Ovary (tissue), 9 donors: ENCODE measurements around the gene CNGA3. TPM values are rescaled to one million over a fixed set of nuclear protein-coding genes. Genes with fewer than 3 reads are reported as not detected.

Source experiments
- DNase-seq, 5 donors: peaks; one replicate each; pipeline ENCODE4 v3.0.0-alpha.2; 2019 to 2020
- H3K27ac ChIP-seq, 2 donors: fragments of 200-600 bp; one replicate each; pipeline versions ENCODE4 v1.5.1 to v1.8.0; 2019 to 2022
- H3K27me3 ChIP-seq: fragments of 200-600 bp; one replicate; pipeline ENCODE4 v1.8.0; 2022
- H3K36me3 ChIP-seq: fragments of 200-600 bp; sonication (generic); one replicate; pipeline ENCODE4 v1.5.1; 2019
- H3K4me1 ChIP-seq: one replicate; pipeline ENCODE4 v1.8.1; 2013; ENCODE audit warnings: mild to moderate bottlenecking, moderate library complexity; ENCODE audit not compliant: insufficient read depth
- H3K4me3 ChIP-seq: fragments of 200-600 bp; sonication (generic); one replicate; pipeline ENCODE4 v1.5.1; 2017
- H3K9me3 ChIP-seq, 2 donors: fragments of 200-600 bp in 1 of 2; sonication (generic) in 1 of 2; one replicate each; pipeline versions ENCODE4 v1.5.1 to v1.8.1; 2013 to 2019; ENCODE audit warnings: mild to moderate bottlenecking in 1 of 2, moderate library complexity in 1 of 2
- CTCF ChIP-seq, 3 donors: fragments of 450-650 bp in 2 of 3; fragments of 200-600 bp in 1 of 3; IDR thresholded peaks; one replicate each; pipeline versions ENCODE4 v1.5.1 to v1.8.0; 2016 to 2022; ENCODE audit warnings: antibody characterized with exemption in 3 of 3, mild to moderate bottlenecking in 1 of 3
- EP300 ChIP-seq: sonication (generic); formaldehyde crosslinking; IDR thresholded peaks from one replicate; pipeline ENCODE4 v1.6.1; 2017; ENCODE audit warnings: antibody characterized with exemption
- POLR2A ChIP-seq: fragments of 450-650 bp; IDR thresholded peaks from one replicate; pipeline ENCODE4 v1.6.1; 2017; ENCODE audit warnings: antibody characterized with exemption, mild to moderate bottlenecking, moderate library complexity
- WGBS, 3 donors: extraction: QIAGEN DNeasy Blood & Tissue Kit in 1 of 3; methylation state at CpG; one replicate each; pipeline versions ENCODE4 v1.1.5 to v1.1.7; 2013 to 2017; 5-methylcytosine and 5-hydroxymethylcytosine counted together
- intact Hi-C, 4 donors: fragments of 100-400 bp; cut with DNase I; formaldehyde crosslinking; loops; one replicate each; pipeline versions ENCODE4 v1.11.0 to v1.15.1; 2022 to 2023
- polyA plus RNA-seq, 2 donors: library from polyadenylated mRNA; stranded (reverse); fragments of 200-250 nt in 1 of 2; fragments of 350-450 nt in 1 of 2; fragmentation: Illumina TruSeq in 1 of 2; extraction: RNeasy Lipid Tissue Mini Kit (QIAGEN cat#74804) in 1 of 2; gene quantifications; one replicate each; pipeline ENCODE4 v1.2.3, GENCODE V29; 2013 to 2014
- total RNA-seq, 7 donors: library from RNA; depleted of rRNA in 2 of 7; stranded (reverse); fragments of >200 nt in 2 of 7; fragmentation: NEBNext Ultra II Directional in 3 of 7; extraction: Animal tissue kit (Norgen Biotek cat#: 25700) in 3 of 7; gene quantifications; one replicate each; pipeline versions ENCODE4 v1.1.0 to v1.2.4, GENCODE V29; 2016 to 2023
- donor health status: DM: no; HTN: no; CAD: no; lungs with moderate emphysema.
- donor health status: DM: no; HTN: no; CAD: no.
- donor health status: Bipolar disorder and iron deficiency.
- donor health status: DM: yes; HTN: yes; CAD: no.
- donor health status: DM: no; HTN: no; CAD: no.
- donor health status: DM: yes; HTN: yes; CAD: no.

Gene CNGA3
- total and polyA plus RNA-seq, 9 donors = 0.05 to 0.34 (median 0.10) TPM; not detected in 6

GRCh38 chr2:98376996-98377395 is 30.7 kb downstream of the CNGA3 start:
- Histone ChIP-seq H3K27ac (no peak overlapping the region), H3K27me3 (no peaks in the 10 kb centered on the region), H3K4me1 (peaks cover 23% of the 10 kb centered on the region), H3K36me3 (no peaks in the 10 kb centered on the region), H3K9me3 (no peaks in the 10 kb centered on the region), H3K4me3 (no peak overlapping the region)
- 61 to 74% (median 63%) methylated on average over 8 of the region's 8 CpGs for WGBS, 3 donors
- intact Hi-C loops = no loop called here
- DNase-seq = no peak
- no peak for TF ChIP-seq CTCF (IDR thresholded peaks at IDR 0.05)
- TF ChIP-seq EP300 = no peak
- no peak for TF ChIP-seq POLR2A

GRCh38 chr2:98377544-98377943 is 31.3 kb downstream of the CNGA3 start:
- H3K27me3 ChIP-seq = no peaks in the 10 kb centered on the region
- 88 to 93% (median 89%) methylated on average over 7 of the region's 7 CpGs for WGBS, 3 donors
- peaks cover 23% of the 10 kb centered on the region for H3K4me1 ChIP-seq
- H3K36me3 ChIP-seq = no peaks in the 10 kb centered on the region
- intact Hi-C loops = no loop called here
- TF ChIP-seq CTCF (IDR thresholded peaks at IDR 0.05) = no peak
- no peak for TF ChIP-seq POLR2A
- TF ChIP-seq EP300 = no peak
- no peak overlapping the region for H3K27ac ChIP-seq
- no peak for DNase-seq
- no peak overlapping the region for H3K4me3 ChIP-seq
- H3K9me3 ChIP-seq = no peaks in the 10 kb centered on the region

GRCh38 chr2:98378196-98378595 is 31.9 kb downstream of the CNGA3 start:
- Histone ChIP-seq H3K27me3 (no peaks in the 10 kb centered on the region), H3K36me3 (no peaks in the 10 kb centered on the region), H3K9me3 (no peaks in the 10 kb centered on the region), H3K4me1 (peaks cover 21% of the 10 kb centered on the region), H3K27ac (no peak overlapping the region), H3K4me3 (no peak overlapping the region)
- intact Hi-C loops = no loop called here
- TF ChIP-seq POLR2A (no peak), CTCF (IDR thresholded peaks at IDR 0.05) (no peak), EP300 (no peak)
- 37 to 57% (median 43%) methylated on average over 6 of the region's 6 CpGs for whole genome bisulfite sequencing, 3 donors
- DNase-seq = no peak

DNA sequence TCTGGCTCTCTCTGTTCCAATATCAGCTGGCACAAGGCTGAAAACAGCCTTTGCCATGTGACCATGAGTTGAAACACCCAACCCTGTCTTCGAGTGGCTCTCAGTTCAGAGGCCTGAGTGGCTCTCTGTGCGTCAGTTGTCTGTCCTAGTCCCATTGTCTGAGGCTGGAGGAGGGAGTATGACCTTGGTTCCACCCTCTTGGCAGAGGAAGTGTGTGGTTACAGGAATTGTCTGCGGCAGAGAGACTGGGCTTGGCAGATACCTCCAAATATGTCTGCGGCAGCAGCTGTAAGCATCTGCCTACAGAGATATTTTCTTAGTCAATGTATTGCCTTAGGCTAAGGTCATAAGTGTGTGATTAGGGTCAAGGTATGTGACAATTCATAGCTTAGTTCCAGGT is 32.6 kb downstream of the CNGA3 start:
- WGBS, 3 donors = 4 to 24% (median 24%) methylated on average over 4 of the region's 4 CpGs
- DNase-seq = peak; percentile 26 to 53 (median 48)
- intact Hi-C loops = no loop called here

More for the DNA sequence above, 32.6 kb downstream of the CNGA3 start:
- TF ChIP-seq EP300 (no peak), POLR2A (no peak), CTCF (IDR thresholded peaks at IDR 0.05) (no peak)
- Histone ChIP-seq H3K27ac (no peak overlapping the region), H3K27me3 (no peaks in the 10 kb centered on the region), H3K4me1 (peaks cover 17% of the 10 kb centered on the region), H3K9me3 (no peaks in the 10 kb centered on the region), H3K4me3 (no peak overlapping the region), H3K36me3 (no peaks in the 10 kb centered on the region)
